ENCODE data around the gene CUBN.

DNA sequence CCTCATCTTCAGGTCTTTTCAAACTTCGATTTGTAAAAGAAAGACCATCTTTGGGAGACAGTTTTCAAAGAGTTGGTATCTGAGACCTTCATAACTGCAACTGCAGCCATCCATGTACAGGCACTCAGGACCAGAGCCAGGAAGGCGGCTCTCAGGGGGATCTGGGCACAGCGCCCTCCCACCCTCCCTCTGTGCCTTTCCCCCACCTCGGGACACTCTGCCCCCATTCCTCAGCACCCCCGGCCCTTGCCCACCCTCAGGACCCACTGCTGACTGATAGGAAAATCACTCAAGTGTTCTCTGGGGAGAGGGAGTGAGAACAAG is 143.6 kb downstream of the CUBN start:
- TF ChIP-seq NFATC3 (IDR thresholded peaks at IDR 0.05) (no peak), ZFX (CRISPR knock-in tag; IDR thresholded peaks at IDR 0.05) (no peak)

Measured in K562 (cell line).